GM23338 (cell line): ENCODE measurements around the gene SMYD1.

Experiments used
- CREB1 ChIP-seq: fragments of 250-450 bp; sonication (Bioruptor Pico); IDR thresholded peaks from 2 replicates; pipeline ENCODE4 v1.5.0; 2020; ENCODE audit warnings: low read depth, mild to moderate bottlenecking, moderate library complexity
- CTCF ChIP-seq, 2 experiments: fragments of 200-600 bp in 1 of 2; sonication (generic) in 1 of 2; conservative IDR thresholded peaks; 2 replicates each; pipeline versions ENCODE4 v1.5.1 to v1.6.1; 2016 to 2017; ENCODE audit warnings: antibody characterized with exemption in 2 of 2, low read depth in 2 of 2, mild to moderate bottlenecking in 2 of 2, moderate library complexity in 1 of 2
- EZH2 ChIP-seq: fragments of 200-600 bp; sonication (generic); IDR thresholded peaks from one replicate; pipeline ENCODE4 v1.8.0; 2017; ENCODE audit warnings: antibody characterized with exemption, mild to moderate bottlenecking, low read depth; ENCODE audit not compliant: unreplicated experiment
- EZH2phosphoT487 ChIP-seq: fragments of 200-600 bp; sonication (generic); IDR thresholded peaks from one replicate; pipeline ENCODE4 v1.8.1; 2018; ENCODE audit warnings: antibody characterized with exemption; ENCODE audit not compliant: unreplicated experiment
- JUNB ChIP-seq: IDR thresholded peaks from one replicate; pipeline ENCODE4 v1.6.1; 2016; ENCODE audit warnings: antibody characterized with exemption; ENCODE audit not compliant: unreplicated experiment
- POLR2AphosphoS5 ChIP-seq: IDR thresholded peaks from 2 replicates; pipeline ENCODE4 v1.6.1; 2016; ENCODE audit warnings: antibody characterized with exemption, low read depth
- REST ChIP-seq: IDR thresholded peaks from one replicate; pipeline ENCODE4 v1.6.1; 2018; ENCODE audit warnings: antibody characterized with exemption; ENCODE audit not compliant: unreplicated experiment
- STAT1 ChIP-seq: IDR thresholded peaks from one replicate; pipeline ENCODE4 v1.6.1; 2016; ENCODE audit warnings: antibody characterized with exemption; ENCODE audit not compliant: unreplicated experiment
- ZNF114 ChIP-seq: fragments of 250-450 bp; sonication (Bioruptor Pico); IDR thresholded peaks from 2 replicates; pipeline ENCODE4 v1.5.0; 2020; ENCODE audit warnings: mild to moderate bottlenecking, moderate library complexity
- ZNF331 ChIP-seq: fragments of 250-450 bp; sonication (Bioruptor Pico); IDR thresholded peaks from 2 replicates; pipeline ENCODE4 v1.5.0; 2020; ENCODE audit warnings: low read depth, mild to moderate bottlenecking, moderate library complexity

- TF ChIP-seq CTCF (conservative IDR thresholded peaks at IDR 0.05; ENCODE audit: low read depth in 2 of 2) = no peak
- no peak for TF ChIP-seq STAT1
- no peak for TF ChIP-seq EZH2
- TF ChIP-seq REST = no peak
- TF ChIP-seq ZNF114 (CRISPR knock-in tag) = no peak
- TF ChIP-seq POLR2AphosphoS5 = no peak
- no peak for TF ChIP-seq EZH2phosphoT487
- no peak for TF ChIP-seq CREB1
- no peak for TF ChIP-seq JUNB
- TF ChIP-seq ZNF331 = no peak
These were observed 6.7 kb upstream of the SMYD1 start for GRCh38 chr2:88060907-88061275.
